AG09319 (cell line): ENCODE results near the gene MPV17L2.

Source experiments
- DNase-seq: peaks from one replicate; pipeline ENCODE4 v3.0.0-alpha.2; 2010; ENCODE audit warnings: low read depth; ENCODE audit errors: extremely low read depth
- TF ChIP-seq, protein P1 (sequence below): IDR thresholded peaks from 2 replicates; pipeline ENCODE4 v1.5.1; 2011; ENCODE audit warnings: low read depth, mild to moderate bottlenecking, inconsistent platforms, low read length, moderate library complexity

The MPV17L2 gene

DNA sequence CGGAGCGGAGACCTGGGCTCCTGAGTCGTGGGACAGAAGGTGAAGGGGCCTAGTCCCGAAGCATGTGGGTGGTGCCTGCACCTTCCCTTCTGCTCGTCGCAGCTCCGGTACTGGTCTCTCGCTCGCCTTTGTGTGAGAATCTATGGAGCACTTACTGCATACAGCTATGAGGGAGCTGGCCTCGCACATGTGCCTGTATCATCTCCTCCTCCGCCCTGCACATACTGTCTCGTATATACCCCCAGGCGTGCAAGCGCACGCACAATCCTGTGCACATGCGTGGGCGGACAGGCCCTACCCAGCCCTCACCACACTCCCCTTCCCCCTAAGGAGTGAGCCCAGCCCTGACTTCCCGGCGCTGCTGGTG is 31.4 kb upstream of the MPV17L2 start:
- DNase-seq, result no peak
- TF ChIP-seq, protein P1, sequence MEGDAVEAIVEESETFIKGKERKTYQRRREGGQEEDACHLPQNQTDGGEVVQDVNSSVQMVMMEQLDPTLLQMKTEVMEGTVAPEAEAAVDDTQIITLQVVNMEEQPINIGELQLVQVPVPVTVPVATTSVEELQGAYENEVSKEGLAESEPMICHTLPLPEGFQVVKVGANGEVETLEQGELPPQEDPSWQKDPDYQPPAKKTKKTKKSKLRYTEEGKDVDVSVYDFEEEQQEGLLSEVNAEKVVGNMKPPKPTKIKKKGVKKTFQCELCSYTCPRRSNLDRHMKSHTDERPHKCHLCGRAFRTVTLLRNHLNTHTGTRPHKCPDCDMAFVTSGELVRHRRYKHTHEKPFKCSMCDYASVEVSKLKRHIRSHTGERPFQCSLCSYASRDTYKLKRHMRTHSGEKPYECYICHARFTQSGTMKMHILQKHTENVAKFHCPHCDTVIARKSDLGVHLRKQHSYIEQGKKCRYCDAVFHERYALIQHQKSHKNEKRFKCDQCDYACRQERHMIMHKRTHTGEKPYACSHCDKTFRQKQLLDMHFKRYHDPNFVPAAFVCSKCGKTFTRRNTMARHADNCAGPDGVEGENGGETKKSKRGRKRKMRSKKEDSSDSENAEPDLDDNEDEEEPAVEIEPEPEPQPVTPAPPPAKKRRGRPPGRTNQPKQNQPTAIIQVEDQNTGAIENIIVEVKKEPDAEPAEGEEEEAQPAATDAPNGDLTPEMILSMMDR, result no peak

DNA sequence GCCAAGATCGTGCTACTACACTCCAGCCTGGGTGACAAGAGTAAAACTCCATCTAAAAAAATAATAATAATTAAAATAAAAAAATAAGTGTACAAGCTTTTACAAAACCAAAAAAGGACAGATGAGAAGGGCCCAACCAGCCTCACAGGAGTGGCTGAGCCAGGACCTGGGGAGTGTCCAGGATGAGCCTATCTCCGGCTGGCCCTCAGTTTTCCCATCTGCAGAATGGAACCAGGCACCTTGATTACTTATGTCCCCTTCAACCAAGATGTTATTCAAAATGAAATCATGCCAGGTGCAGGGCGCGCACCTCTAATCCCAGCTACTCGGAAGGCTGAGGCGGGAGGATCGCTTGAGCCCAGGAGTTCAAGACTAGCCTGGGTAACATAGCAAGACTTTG is 28.9 kb upstream of the MPV17L2 start:
- TF ChIP-seq, protein P1, result no peak
- DNase-seq, result no peak

DNA sequence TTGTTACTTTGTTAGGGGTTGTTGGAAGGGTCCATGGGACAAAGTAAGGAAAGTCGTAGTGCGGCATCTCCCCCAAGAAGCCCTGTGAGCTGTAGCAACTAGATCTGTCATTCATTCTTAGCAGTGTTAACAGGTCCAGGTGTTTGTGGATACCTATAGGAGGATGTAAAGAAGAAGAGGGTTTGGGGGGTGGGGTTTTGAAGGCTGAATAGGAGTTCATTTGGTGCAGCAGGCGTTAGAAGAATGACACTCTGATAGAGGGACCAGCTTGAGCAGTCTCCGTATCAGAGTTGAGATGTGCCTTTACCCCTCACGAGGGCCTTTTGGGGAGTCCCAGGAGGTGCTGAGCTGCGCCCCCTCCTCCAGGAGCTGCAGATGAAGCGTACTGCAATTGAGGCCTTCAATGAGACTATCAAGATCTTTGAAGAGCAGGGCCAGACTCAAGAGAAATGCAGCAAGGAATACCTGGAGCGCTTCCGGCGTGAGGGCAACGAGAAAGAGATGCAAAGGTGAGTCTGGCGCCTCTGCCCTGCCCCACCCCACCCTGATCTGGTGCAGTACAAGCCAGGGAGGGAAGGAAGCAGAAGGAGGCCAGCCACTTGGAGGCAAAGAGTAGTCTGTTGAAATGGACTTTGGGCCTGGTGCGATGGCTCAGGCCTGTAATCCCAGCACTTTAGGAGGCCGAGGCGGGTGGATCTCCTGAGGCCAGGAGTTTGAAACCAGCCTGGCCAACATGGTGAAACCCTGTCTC is 27.0 kb upstream of the MPV17L2 start:
- TF ChIP-seq, protein P1, result no peak
- DNase-seq, result no peak

DNA sequence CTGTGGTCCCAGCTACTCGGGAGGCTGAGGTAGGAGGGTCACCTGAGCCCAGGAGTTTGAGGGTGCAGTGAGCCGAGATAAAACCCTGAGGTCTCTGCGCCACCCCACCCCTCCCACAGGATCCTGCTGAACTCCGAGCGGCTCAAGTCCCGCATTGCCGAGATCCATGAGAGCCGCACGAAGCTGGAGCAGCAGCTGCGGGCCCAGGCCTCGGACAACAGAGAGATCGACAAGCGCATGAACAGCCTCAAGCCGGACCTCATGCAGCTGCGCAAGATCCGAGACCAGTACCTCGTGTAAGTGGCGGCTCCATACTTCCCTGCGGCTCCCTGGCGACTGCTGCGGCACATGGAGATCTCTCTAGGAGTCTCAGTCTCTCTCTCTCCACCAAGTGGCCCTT is 26.0 kb upstream of the MPV17L2 start:
- DNase-seq, result no peak
- TF ChIP-seq, protein P1, result no peak

DNA sequence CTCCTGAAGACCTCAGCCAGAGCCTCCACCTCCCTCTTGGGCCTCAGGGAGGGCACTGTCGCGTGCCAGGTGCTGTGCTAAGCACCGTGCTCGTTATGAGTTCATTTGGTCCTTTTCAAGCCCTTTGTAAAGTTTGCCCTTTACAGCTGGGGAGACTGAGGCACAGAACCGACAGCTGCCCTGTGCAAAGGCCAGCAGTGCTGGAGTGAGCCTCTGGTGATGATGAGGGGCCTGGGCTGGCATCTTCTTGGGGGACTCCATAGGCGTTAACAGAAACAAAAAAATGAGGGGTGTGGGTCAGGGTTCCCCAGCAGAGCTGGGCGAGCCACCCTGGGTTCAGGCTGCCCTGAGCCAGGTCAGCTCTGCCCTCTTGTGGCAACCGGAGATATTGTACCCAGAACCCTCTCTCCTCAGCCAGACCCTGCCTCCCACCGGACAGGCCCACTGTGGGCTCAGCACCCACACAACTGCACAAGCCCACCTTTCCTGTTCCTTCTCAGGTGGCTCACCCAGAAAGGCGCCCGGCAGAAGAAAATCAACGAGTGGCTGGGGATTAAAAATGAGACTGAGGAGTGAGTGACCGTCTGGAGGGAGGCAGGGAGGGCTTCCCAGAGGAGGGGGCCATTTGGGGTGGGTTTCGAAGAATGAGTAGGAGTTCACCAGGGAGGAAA is 24.9 kb upstream of the MPV17L2 start:
- TF ChIP-seq, protein P1, result peak; percentile 67
- DNase-seq, result no peak

DNA sequence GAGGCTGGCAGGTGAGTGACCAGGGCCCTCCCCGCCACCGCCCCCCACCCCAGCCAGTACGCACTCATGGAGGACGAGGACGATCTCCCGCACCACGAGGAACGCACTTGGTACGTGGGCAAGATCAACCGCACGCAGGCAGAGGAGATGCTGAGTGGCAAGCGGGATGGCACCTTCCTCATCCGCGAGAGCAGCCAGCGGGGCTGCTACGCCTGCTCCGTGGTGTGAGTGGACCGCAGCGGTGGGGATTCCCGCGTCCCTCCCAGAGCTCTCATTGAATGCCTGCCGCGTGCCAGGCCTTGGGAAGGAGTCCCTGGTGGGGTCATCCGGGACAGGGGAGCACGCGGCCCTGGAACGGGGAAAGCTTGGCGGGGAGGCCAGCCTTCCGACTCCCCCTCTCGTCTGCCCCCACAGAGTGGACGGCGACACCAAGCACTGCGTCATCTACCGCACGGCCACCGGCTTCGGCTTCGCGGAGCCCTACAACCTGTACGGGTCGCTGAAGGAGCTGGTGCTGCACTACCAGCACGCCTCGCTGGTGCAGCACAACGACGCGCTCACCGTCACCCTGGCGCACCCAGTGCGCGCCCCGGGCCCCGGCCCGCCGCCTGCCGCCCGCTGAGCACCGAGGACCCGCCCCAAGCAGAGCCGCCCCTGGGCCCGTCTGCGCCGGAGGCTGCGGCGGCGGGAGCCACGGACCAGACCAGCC is 24.2 kb upstream of the MPV17L2 start:
- no peak for DNase-seq
- TF ChIP-seq, protein P1, result no peak

DNA sequence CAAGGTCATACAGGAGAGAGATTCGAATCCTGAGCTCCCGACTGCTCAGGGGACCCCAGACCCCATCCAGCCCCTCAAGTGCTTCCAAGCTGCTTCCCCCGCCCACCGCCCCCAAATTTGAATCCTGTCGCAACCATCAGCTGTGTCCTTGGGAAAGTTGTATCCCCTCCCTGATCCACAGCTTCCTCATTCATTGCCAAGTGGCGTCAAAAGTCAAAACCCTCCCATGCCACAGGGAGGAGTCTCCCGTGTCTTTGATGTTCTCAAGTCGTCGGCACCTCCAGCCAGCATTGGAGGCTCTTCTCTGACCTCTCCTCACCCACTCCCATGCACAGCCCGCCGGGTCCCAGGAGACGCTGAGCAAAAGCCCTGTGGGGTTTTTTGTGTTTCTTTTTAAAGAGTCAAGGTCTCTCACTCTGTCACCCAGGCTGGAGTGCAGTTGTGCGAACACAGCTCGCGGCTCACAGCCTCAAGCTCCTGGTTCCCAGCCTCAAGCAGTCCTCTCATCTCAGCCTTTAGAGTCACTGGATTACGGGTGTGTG is 22.2 kb upstream of the MPV17L2 start:
- DNase-seq, result no peak

More for the DNA sequence above, 22.2 kb upstream of the MPV17L2 start:
- TF ChIP-seq, protein P1, result no peak
